ENCODE data around the gene SP7. TPM values are rescaled to one million over a fixed set of nuclear protein-coding genes. Genes with fewer than 3 reads are reported as not detected.

SP7 gene
- total RNA-seq, 1 experiment from 2014 or later = not detected

DNA sequence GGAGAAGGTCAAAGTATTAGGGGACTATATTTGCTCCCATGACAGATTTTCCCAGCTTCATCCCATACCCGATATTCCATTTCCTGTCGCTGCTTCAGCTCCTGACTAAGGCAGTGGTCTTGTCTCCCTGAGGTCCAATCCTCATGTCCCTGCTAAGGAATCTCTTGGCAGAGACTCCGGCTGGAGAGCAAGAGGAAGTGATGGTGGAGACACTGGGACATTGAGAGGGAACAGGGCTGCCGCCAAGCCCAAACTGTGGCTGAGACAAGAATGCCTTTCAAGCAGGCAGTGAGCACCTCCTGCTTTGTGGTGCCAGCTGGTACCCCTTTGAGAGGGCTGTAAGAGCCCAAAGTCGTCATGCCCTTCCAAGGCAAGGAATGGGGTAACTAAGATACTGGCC is 5.5 kb downstream of the SP7 start:
- Histone ChIP-seq H4K91ac (ENCODE audit: insufficient read length, low read depth, low read length) (no peak overlapping the region), H2BK120ac (ENCODE audit: low read depth, low read length, poor library complexity, severe bottlenecking) (no peak overlapping the region), H2BK12ac (ENCODE audit: insufficient read length, low read depth, low read length) (no peak overlapping the region), H2BK20ac (ENCODE audit: low read depth, low read length, poor library complexity, severe bottlenecking) (no peak overlapping the region), H4K20me1 (ENCODE audit: control insufficient read depth, insufficient read depth, insufficient read length) (no peaks in the 10 kb centered on the region), H3K4ac (ENCODE audit: low read depth, low read length) (no peak overlapping the region), H3K56ac (ENCODE audit: insufficient read length, low read depth, low read length) (no peak overlapping the region), H2AK5ac (ENCODE audit: insufficient read length, low read length) (no peak overlapping the region), H3K23me2 (ENCODE audit: insufficient read length, low read depth, low read length, poor library complexity, severe bottlenecking) (peaks cover 4% of the 10 kb centered on the region), H4K5ac (ENCODE audit: insufficient read length, low read depth, low read length) (no peak overlapping the region), H2BK5ac (ENCODE audit: insufficient read length, low read length) (no peak overlapping the region), H3K9ac (ENCODE audit: extremely low read depth, insufficient read length, low read length) (no peak overlapping the region), H3K18ac (ENCODE audit: insufficient read length, low read depth, low read length) (no peak overlapping the region), H3K9me3 (ENCODE audit: control insufficient read depth, low read depth, low read length) (no peaks in the 10 kb centered on the region), H2BK15ac (ENCODE audit: low read depth, low read length) (no peak overlapping the region), H3T11ph (ENCODE audit: low read length) (no peak overlapping the region), H3K27ac (ENCODE audit: insufficient read length, low read depth, low read length) (no peak overlapping the region), H3K4me2 (ENCODE audit: insufficient read depth, insufficient read length, low read length) (no peak overlapping the region), H4K8ac (replicated peaks; ENCODE audit: insufficient read length, low read depth, low read length) (no peak overlapping the region), H3K4me1 (ENCODE audit: insufficient read depth, low read length) (no peaks in the 10 kb centered on the region; the same call in 1 of the 2 replicates), H3K14ac (ENCODE audit: insufficient read depth, low read length) (no peak overlapping the region), H3K27me3 (ENCODE audit: insufficient read depth, low read length) (peaks cover 18% of the 10 kb centered on the region), H2AFZ (ENCODE audit: low read length) (no peak overlapping the region), H3K23ac (ENCODE audit: insufficient read length, low read depth, low read length) (no peak overlapping the region), H3K79me2 (ENCODE audit: insufficient read depth, low read length) (no peaks in the 10 kb centered on the region), H3K79me1 (ENCODE audit: insufficient read depth, low read depth, low read length, poor library complexity, severe bottlenecking) (no peaks in the 10 kb centered on the region)
- Mint-ChIP-seq H3K27me3 (ENCODE audit: low read depth) (peaks cover 80% of the 10 kb centered on the region), H3K4me1 (peaks cover 15 to 33% of the 10 kb centered on the region in 2 experiments), H3K36me3 (ENCODE audit: insufficient read depth in 1 of 3, low read depth in 3 of 3) (no peaks in the 10 kb centered on the region), H3K4me3 (no peak overlapping the region), H3K9me3 (no peaks in the 10 kb centered on the region; a peak in 1 of 5 replicates), H3K27ac (no peak overlapping the region)
- no peak for DNase-seq
- TF ChIP-seq, protein P1, sequence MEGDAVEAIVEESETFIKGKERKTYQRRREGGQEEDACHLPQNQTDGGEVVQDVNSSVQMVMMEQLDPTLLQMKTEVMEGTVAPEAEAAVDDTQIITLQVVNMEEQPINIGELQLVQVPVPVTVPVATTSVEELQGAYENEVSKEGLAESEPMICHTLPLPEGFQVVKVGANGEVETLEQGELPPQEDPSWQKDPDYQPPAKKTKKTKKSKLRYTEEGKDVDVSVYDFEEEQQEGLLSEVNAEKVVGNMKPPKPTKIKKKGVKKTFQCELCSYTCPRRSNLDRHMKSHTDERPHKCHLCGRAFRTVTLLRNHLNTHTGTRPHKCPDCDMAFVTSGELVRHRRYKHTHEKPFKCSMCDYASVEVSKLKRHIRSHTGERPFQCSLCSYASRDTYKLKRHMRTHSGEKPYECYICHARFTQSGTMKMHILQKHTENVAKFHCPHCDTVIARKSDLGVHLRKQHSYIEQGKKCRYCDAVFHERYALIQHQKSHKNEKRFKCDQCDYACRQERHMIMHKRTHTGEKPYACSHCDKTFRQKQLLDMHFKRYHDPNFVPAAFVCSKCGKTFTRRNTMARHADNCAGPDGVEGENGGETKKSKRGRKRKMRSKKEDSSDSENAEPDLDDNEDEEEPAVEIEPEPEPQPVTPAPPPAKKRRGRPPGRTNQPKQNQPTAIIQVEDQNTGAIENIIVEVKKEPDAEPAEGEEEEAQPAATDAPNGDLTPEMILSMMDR (conservative IDR thresholded peaks at IDR 0.05) = no peak
- WGBS (ENCODE audit: extremely low coverage, insufficient read length, low lambda C conversion rate) = no CpG with 5 or more reads among the region's 5 CpGs
